ENCODE data around the gene DRC1.

The DRC1 gene

GRCh38 chr2:26477126-26477910 lies 75.6 kb downstream of the DRC1 start:
- no peaks in the 10 kb centered on the region for H3K36me3 ChIP-seq (replicated peaks; ENCODE audit: insufficient read depth, low read length)
- no peak overlapping the region for H3K4me3 ChIP-seq (ENCODE audit: low read length)
- no peaks in the 10 kb centered on the region for H3K9me2 ChIP-seq (replicated peaks; ENCODE audit: insufficient read depth, low read length)
- H3K27me3 ChIP-seq (replicated peaks; ENCODE audit: insufficient read depth, low read length) = peaks cover 18% of the 10 kb centered on the region
- H3K4me1 ChIP-seq (ENCODE audit: low read length) = no peaks in the 10 kb centered on the region
- H3K4me2 ChIP-seq (ENCODE audit: low read depth, low read length) = no peak overlapping the region
- no peaks in the 10 kb centered on the region for H3F3A ChIP-seq (ENCODE audit: insufficient read depth, low read length)
- H2AFZ ChIP-seq (ENCODE audit: low read length) = no peak overlapping the region
- no peak for TF ChIP-seq EZH2phosphoT487 (IDR thresholded peaks at IDR 0.05; ENCODE audit: low read length)
- no peak for TF ChIP-seq EZH2 (optimal IDR thresholded peaks at IDR 0.05; ENCODE audit: low read depth, low read length)
- no peak for TF ChIP-seq CTCF (IDR thresholded peaks at IDR 0.05; ENCODE audit: low read length)
- no peaks in the 10 kb centered on the region for H4K20me1 ChIP-seq (ENCODE audit: insufficient read depth, low read length)
- no peak for DNase-seq
- H3K79me2 ChIP-seq (ENCODE audit: low read length) = no peaks in the 10 kb centered on the region
- no peak overlapping the region for H3K27ac ChIP-seq (ENCODE audit: low read length)
- no peak overlapping the region for H3K9ac ChIP-seq (ENCODE audit: low read length)
- no peaks in the 10 kb centered on the region for H3K9me3 ChIP-seq (replicated peaks; ENCODE audit: insufficient read depth, low read length)

GRCh38 chr2:26477911-26478253 lies 76.2 kb downstream of the DRC1 start, which contains the start of gene OTOF:
OTOF (minus strand) TSS chr2:26478124.
- no peak for TF ChIP-seq EZH2phosphoT487 (IDR thresholded peaks at IDR 0.05; ENCODE audit: low read length)
- TF ChIP-seq CTCF (IDR thresholded peaks at IDR 0.05; ENCODE audit: low read length) = no peak
- TF ChIP-seq EZH2 (optimal IDR thresholded peaks at IDR 0.05; ENCODE audit: low read depth, low read length) = no peak
- no peak for DNase-seq
- H3K36me3 ChIP-seq (replicated peaks; ENCODE audit: insufficient read depth, low read length) = no peaks in the 10 kb centered on the region
- no peak within 1 kb of the TSS for H3K4me2 ChIP-seq (ENCODE audit: low read depth, low read length)
- H3F3A ChIP-seq (ENCODE audit: insufficient read depth, low read length) = no peaks in the 10 kb centered on the region
- H3K4me1 ChIP-seq (ENCODE audit: low read length) = no peaks in the 10 kb centered on the region
- no peak within 1 kb of the TSS for H2AFZ ChIP-seq (ENCODE audit: low read length)
- peaks cover 18% of the 10 kb centered on the region for H3K27me3 ChIP-seq (replicated peaks; ENCODE audit: insufficient read depth, low read length)
- no peaks in the 10 kb centered on the region for H3K9me2 ChIP-seq (replicated peaks; ENCODE audit: insufficient read depth, low read length)
- H3K9ac ChIP-seq (ENCODE audit: low read length) = no peak within 1 kb of the TSS
- H3K79me2 ChIP-seq (ENCODE audit: low read length) = no peaks in the 10 kb centered on the region
- no peak within 1 kb of the TSS for H3K4me3 ChIP-seq (ENCODE audit: low read length)
- H3K27ac ChIP-seq (ENCODE audit: low read length) = no peak within 1 kb of the TSS
- no peaks in the 10 kb centered on the region for H4K20me1 ChIP-seq (ENCODE audit: insufficient read depth, low read length)
- no peaks in the 10 kb centered on the region for H3K9me3 ChIP-seq (replicated peaks; ENCODE audit: insufficient read depth, low read length)

GRCh38 chr2:26478366-26478765 lies 76.6 kb downstream of the DRC1 start:
- Histone ChIP-seq H4K20me1 (ENCODE audit: insufficient read depth, low read length) (no peaks in the 10 kb centered on the region), H3K4me1 (ENCODE audit: low read length) (no peaks in the 10 kb centered on the region), H3K27me3 (replicated peaks; ENCODE audit: insufficient read depth, low read length) (peaks cover 18% of the 10 kb centered on the region), H3K9ac (ENCODE audit: low read length) (no peak overlapping the region), H3K36me3 (replicated peaks; ENCODE audit: insufficient read depth, low read length) (no peaks in the 10 kb centered on the region), H3K9me3 (replicated peaks; ENCODE audit: insufficient read depth, low read length) (no peaks in the 10 kb centered on the region), H3K79me2 (ENCODE audit: low read length) (no peaks in the 10 kb centered on the region), H3K4me3 (ENCODE audit: low read length) (no peak overlapping the region), H3K27ac (ENCODE audit: low read length) (no peak overlapping the region), H3K4me2 (ENCODE audit: low read depth, low read length) (no peak overlapping the region), H3F3A (ENCODE audit: insufficient read depth, low read length) (no peaks in the 10 kb centered on the region), H2AFZ (ENCODE audit: low read length) (no peak overlapping the region), H3K9me2 (replicated peaks; ENCODE audit: insufficient read depth, low read length) (no peaks in the 10 kb centered on the region)
- no peak for DNase-seq
- TF ChIP-seq EZH2 (optimal IDR thresholded peaks at IDR 0.05; ENCODE audit: low read depth, low read length) (no peak), CTCF (IDR thresholded peaks at IDR 0.05; ENCODE audit: low read length) (no peak), EZH2phosphoT487 (IDR thresholded peaks at IDR 0.05; ENCODE audit: low read length) (no peak)
